B cell (primary cell): ENCODE measurements around the gene TATDN2. TPM values are rescaled to one million over a fixed set of nuclear protein-coding genes. Genes with fewer than 3 reads are reported as not detected.
A peak's percentile ranks its signal among the peaks of the same experiment; 100 is the strongest.

Experiments used
- ATAC-seq: fragments of 200-7000 bp; cut with Tn5 transposase; one replicate; pipeline ENCODE4 v1.10.0; 2021; ENCODE audit warnings: low read depth, mild to moderate bottlenecking, moderate number of reproducible peaks, moderate library complexity
- CTCF ChIA-PET: fragments of 350-600 bp; sonication (Branson Sonifier 250); formaldehyde crosslinking; loops from one replicate; lab custom pipeline; 2021; ENCODE audit warnings: antibody characterized with exemption, inconsistent platforms; lab: Charles Lee
- POLR2A ChIA-PET: fragments of 350-600 bp; sonication (Branson Sonifier 250); formaldehyde crosslinking; loops from one replicate; lab custom pipeline; 2021; ENCODE audit warnings: antibody characterized with exemption; lab: Charles Lee
- DNase-seq: peaks from one replicate; pipeline ENCODE4 v3.0.0; 2013
- H2AFZ ChIP-seq: 2 replicates; pipeline ENCODE4 v1.6.1; 2012; ENCODE audit warnings: mild to moderate bottlenecking, low read depth, low read length; ENCODE audit not compliant: insufficient read depth, poor library complexity, severe bottlenecking
- H3K27ac ChIP-seq, 2 donors: 1 replicate in 1 of 2; 2 replicates in 1 of 2; pipeline ENCODE4 v1.5.1; 2012 to 2013; ENCODE audit warnings: low read length in 2 of 2, mild to moderate bottlenecking in 2 of 2, moderate library complexity in 1 of 2
- H3K27me3 ChIP-seq, 4 experiments: fragments of 200-600 bp in 1 of 4; sonication (generic) in 1 of 4; replicated peaks in 1 of 4; 1 replicate in 2 of 4; 2 replicates in 2 of 4; pipeline versions ENCODE4 v1.6.1 to v1.7.0; 2013 to 2016; ENCODE audit warnings: low read length in 3 of 4, mild to moderate bottlenecking in 2 of 4, mixed read lengths in 1 of 4, moderate library complexity in 1 of 4; ENCODE audit not compliant: insufficient read depth in 4 of 4, control insufficient read depth in 3 of 4; ENCODE audit errors: control extremely low read depth in 1 of 4
- H3K36me3 ChIP-seq, 2 experiments: replicated peaks in 1 of 2; 1 replicate in 1 of 2; 2 replicates in 1 of 2; pipeline versions ENCODE4 v1.6.1 to v1.7.1; 2013; ENCODE audit warnings: low read length in 1 of 2; ENCODE audit not compliant: insufficient read depth in 2 of 2, control insufficient read depth in 1 of 2; ENCODE audit errors: control extremely low read depth in 1 of 2, extremely low read depth in 1 of 2
- H3K4me1 ChIP-seq, 2 donors: fragments of 200-600 bp in 1 of 2; sonication (generic) in 1 of 2; 1 replicate in 1 of 2; 2 replicates in 1 of 2; pipeline versions ENCODE4 v1.5.1 to v1.6.1; 2013 to 2017; ENCODE audit warnings: low read length in 2 of 2; ENCODE audit not compliant: control insufficient read depth in 2 of 2, insufficient read depth in 2 of 2
- H3K4me2 ChIP-seq: replicated peaks from 2 replicates; pipeline ENCODE3; 2012; ENCODE audit warnings: mild to moderate bottlenecking, low read depth, low read length; ENCODE audit not compliant: poor library complexity, severe bottlenecking
- H3K4me3 ChIP-seq, 5 experiments: fragments of 200-600 bp in 1 of 5; sonication (generic) in 1 of 5; 1 replicate in 3 of 5; 2 replicates in 2 of 5; pipeline versions ENCODE4 v1.5.1 to v1.7.0; 2011 to 2016; ENCODE audit warnings: low read length in 4 of 5, mild to moderate bottlenecking in 4 of 5, low read depth in 2 of 5, control low read depth in 1 of 5, moderate library complexity in 1 of 5; ENCODE audit not compliant: insufficient read depth in 1 of 5; ENCODE audit errors: control extremely low read depth in 1 of 5, extremely low read depth in 1 of 5
- H3K79me2 ChIP-seq: fragments of 200-600 bp; sonication (generic); one replicate; pipeline ENCODE4 v1.6.0; 2016; ENCODE audit warnings: low read length; ENCODE audit not compliant: control insufficient read depth, insufficient read depth
- H3K9ac ChIP-seq: fragments of 200-600 bp; sonication (generic); 2 replicates; pipeline ENCODE4 v1.6.1; 2017; ENCODE audit warnings: mild to moderate bottlenecking, low read length, moderate library complexity
- H3K9me3 ChIP-seq, 3 donors: one replicate each; pipeline versions ENCODE4 v1.6.1 to v1.7.1; 2013; ENCODE audit warnings: low read length in 2 of 3; ENCODE audit not compliant: control insufficient read depth in 2 of 3, insufficient read depth in 1 of 3; ENCODE audit errors: control extremely low read depth in 1 of 3
- H4K20me1 ChIP-seq: 2 replicates; pipeline ENCODE4 v1.6.0; 2012; ENCODE audit warnings: mild to moderate bottlenecking, low read length; ENCODE audit not compliant: insufficient read depth, control insufficient read depth, poor library complexity, severe bottlenecking
- H3K27ac Mint-ChIP-seq: one replicate; pipeline ENCODE4 v1.8.0; 2021; ENCODE audit warnings: mixed read lengths
- H3K27me3 Mint-ChIP-seq: one replicate; pipeline ENCODE4 v1.8.0; 2021; ENCODE audit warnings: mixed read lengths
- H3K4me1 Mint-ChIP-seq: one replicate; pipeline ENCODE4 v1.8.0; 2021; ENCODE audit warnings: mixed read lengths
- H3K4me3 Mint-ChIP-seq: one replicate; pipeline ENCODE4 v1.8.0; 2021; ENCODE audit warnings: mixed read lengths
- H3K9me3 Mint-ChIP-seq: one replicate; pipeline ENCODE4 v1.8.0; 2022; ENCODE audit warnings: mixed read lengths; ENCODE audit not compliant: insufficient read depth
- CTCF ChIP-seq: fragments of 200-600 bp; IDR thresholded peaks from one replicate; pipeline ENCODE4 v1.8.0; 2022; ENCODE audit warnings: antibody characterized with exemption, mild to moderate bottlenecking
- EZH2 ChIP-seq: IDR thresholded peaks from 2 replicates; pipeline ENCODE4 v1.6.1; 2012; ENCODE audit warnings: borderline replicate concordance, low read depth, mild to moderate bottlenecking, moderate library complexity, low read length; ENCODE audit not compliant: insufficient read depth, poor library complexity, severe bottlenecking
- WGBS: methylation state at CpG from one replicate; pipeline ENCODE4 v1.1.5; 2013; ENCODE audit warnings: missing lambda C conversion rate; ENCODE audit not compliant: insufficient coverage; 5-methylcytosine and 5-hydroxymethylcytosine counted together
- intact Hi-C: fragments of 100-400 bp; cut with micrococcal nuclease; formaldehyde crosslinking; loops from one replicate; pipeline ENCODE4 v1.10.0; 2022
- polyA plus RNA-seq: library from polyadenylated mRNA; depleted of rRNA; stranded (reverse); fragments of >200 nt; gene quantifications from 2 replicates; pipeline ENCODE4 v1.2.3, GENCODE V29; 2012
- total RNA-seq, 2 donors: library from RNA; stranded (reverse); fragments of 120-200 nt in 1 of 2; gene quantifications; 1 replicate in 1 of 2; 2 replicates in 1 of 2; pipeline versions ENCODE4 v1.2.3 to v1.2.4, GENCODE V29; 2013 to 2022

The TATDN2 gene
- total and polyA plus RNA-seq, 2 donors (not counting 1 experiment from before 2014, with no cell fraction given), result 24.7 to 62.9 TPM

- CTCF ChIA-PET, result no interaction called here
- WGBS, result no CpG with 5 or more reads among the region's 3 CpGs
- TF ChIP-seq CTCF (no peak), EZH2 (no peak)
- H2AFZ ChIP-seq, result no peak overlapping the region
- H3K27ac ChIP-seq, result no peak overlapping the region
- peaks cover 0 to 6% (median 2%) of the 10 kb centered on the region in 3 donors for H3K9me3 ChIP-seq
- H3K4me3 ChIP-seq, result no peak overlapping the region
- POLR2A ChIA-PET, result interaction anchor here (0.8 kb wide), 1 partner anchor 24 kb away, joined by 4 read pairs; no protein-coding TSS in a partner anchor
- no peak overlapping the region for H3K9ac ChIP-seq
- DNase-seq (no peak), ATAC-seq (no peak)
- Mint-ChIP-seq H3K27ac (no peak overlapping the region), H3K9me3 (no peaks in the 10 kb centered on the region), H3K4me3 (no peak overlapping the region), H3K4me1 (peaks cover 35% of the 10 kb centered on the region), H3K27me3 (no peaks in the 10 kb centered on the region)
- no peaks in the 10 kb centered on the region for H4K20me1 ChIP-seq
- intact Hi-C loops, result no loop called here
- H3K27me3 ChIP-seq, result no peaks in the 10 kb centered on the region
- peaks cover 18 to 36% of the 10 kb centered on the region in 2 donors for H3K4me1 ChIP-seq
- peaks cover 1 to 27% of the 10 kb centered on the region in 2 experiments for H3K36me3 ChIP-seq
- H3K4me2 ChIP-seq, result no peak overlapping the region
- no peaks in the 10 kb centered on the region for H3K79me2 ChIP-seq
Observed at GRCh38 chr3:10217359-10217758, 30.9 kb upstream of the TATDN2 start.

GRCh38 chr3:10219737-10220136 is 28.5 kb upstream of the TATDN2 start:
- CTCF ChIA-PET, result interaction anchor here (0.7 to 1.9 kb wide), 4 partner anchors 20 to 28 kb away, joined by 3 to 10 read pairs (median 6); no protein-coding TSS in a partner anchor
- Mint-ChIP-seq H3K27ac (peak overlapping the region; percentile 81), H3K4me1 (peaks cover 49% of the 10 kb centered on the region), H3K4me3 (no peak overlapping the region), H3K9me3 (no peaks in the 10 kb centered on the region), H3K27me3 (no peaks in the 10 kb centered on the region)
- H2AFZ ChIP-seq, result no peak overlapping the region
- H3K27ac ChIP-seq, result peak overlapping the region in 1 of 2 donors; percentile 47
- no peaks in the 10 kb centered on the region for H4K20me1 ChIP-seq
- intact Hi-C loops, result loop anchor here (5.0 kb wide), 1 partner anchor 37 kb away; no protein-coding TSS in a partner anchor
- POLR2A ChIA-PET, result interaction anchor here (0.6 to 1.6 kb wide), 4 partner anchors 20 to 71 kb away, joined by 3 to 7 read pairs (median 5); no protein-coding TSS in a partner anchor
- 98% methylated on average over 8 of the region's 9 CpGs for WGBS
- peaks cover 1 to 25% of the 10 kb centered on the region in 2 experiments for H3K36me3 ChIP-seq
- no peaks in the 10 kb centered on the region for H3K79me2 ChIP-seq
- H3K27me3 ChIP-seq, result no peaks in the 10 kb centered on the region
- no peak for ATAC-seq
- no peak overlapping the region for H3K4me3 ChIP-seq
- peaks cover 34 to 49% of the 10 kb centered on the region in 2 donors for H3K4me1 ChIP-seq
- H3K4me2 ChIP-seq, result no peak overlapping the region
- H3K9ac ChIP-seq, result no peak overlapping the region
- no peak for DNase-seq
- TF ChIP-seq CTCF (no peak), EZH2 (no peak)
- H3K9me3 ChIP-seq, result peaks cover 0 to 6% (median 2%) of the 10 kb centered on the region in 3 donors
